Measurements from ENCODE around the gene FOXE3. TPM values are rescaled to one million over a fixed set of nuclear protein-coding genes. Genes with fewer than 3 reads are reported as not detected.

The FOXE3 gene
- total and polyA plus RNA-seq, 4 donors = not detected

GRCh38 chr1:47433477-47434050 lies 17.5 kb downstream of the FOXE3 start:
- no peak overlapping the region for H3K4me3 ChIP-seq (ENCODE audit: low read depth in 1 of 3, low read length in 3 of 3)
- no peak for DNase-seq (ENCODE audit: low spot score)

GRCh38 chr1:47434051-47434842 lies 18.2 kb downstream of the FOXE3 start:
- H3K36me3 ChIP-seq (ENCODE audit: control insufficient read depth in 4 of 4, insufficient read depth in 3 of 4, low read depth in 1 of 4, low read length in 3 of 4) = no peaks in the 10 kb centered on the region
- WGBS = 57% methylated on average over 51 of the region's 51 CpGs
- no peaks in the 10 kb centered on the region for H3K9me3 ChIP-seq (ENCODE audit: control insufficient read depth in 4 of 4, low read length in 3 of 4)
- TF ChIP-seq REST (IDR thresholded peaks at IDR 0.05) (no peak), ZBTB33 (IDR thresholded peaks at IDR 0.05) (no peak), SP1 (IDR thresholded peaks at IDR 0.05) (no peak), MAX (IDR thresholded peaks at IDR 0.05) (no peak), HNF4G (IDR thresholded peaks at IDR 0.05) (no peak), FOXA1 (IDR thresholded peaks at IDR 0.05) (no peak), NR2F2 (IDR thresholded peaks at IDR 0.05) (no peak), TAF1 (conservative IDR thresholded peaks at IDR 0.05) (no peak), RAD21 (IDR thresholded peaks at IDR 0.05) (no peak), FOXA2 (IDR thresholded peaks at IDR 0.05) (no peak), RXRA (IDR thresholded peaks at IDR 0.05) (no peak), YY1 (IDR thresholded peaks at IDR 0.05) (no peak), JUND (IDR thresholded peaks at IDR 0.05) (no peak), GABPA (IDR thresholded peaks at IDR 0.05 in 1 of 2, conservative IDR thresholded peaks at IDR 0.05 in 1 of 2) (no peak), EGR1 (IDR thresholded peaks at IDR 0.05; ENCODE audit: low read depth in 2 of 2) (no peak), CTCF (IDR thresholded peaks at IDR 0.05; ENCODE audit: low read depth, low read length, missing input control) (no peak)
- peak overlapping the region in 1 of 2 donors; percentile 13 for H3K9ac ChIP-seq (ENCODE audit: low read depth in 1 of 2, low read length in 2 of 2)
- DNase-seq (ENCODE audit: low spot score) = no peak
- H3K4me1 ChIP-seq (ENCODE audit: control insufficient read depth in 4 of 4, insufficient read depth in 4 of 4, low read length in 3 of 4) = peaks cover 9 to 30% (median 22%) of the 10 kb centered on the region in 4 donors
- H3K4me3 ChIP-seq (ENCODE audit: low read depth in 1 of 3, low read length in 3 of 3) = no peak overlapping the region
- H3K27me3 ChIP-seq (ENCODE audit: control insufficient read depth in 4 of 4, insufficient read depth in 4 of 4, low read length in 3 of 4) = no peaks in the 10 kb centered on the region
- no peak overlapping the region for H3K27ac ChIP-seq (ENCODE audit: low read depth in 1 of 2, low read length in 2 of 2)

More at GRCh38 chr1:47433477-47434050, 17.5 kb downstream of the FOXE3 start:
- Histone ChIP-seq H3K27me3 (ENCODE audit: control insufficient read depth in 4 of 4, insufficient read depth in 4 of 4, low read length in 3 of 4) (no peaks in the 10 kb centered on the region), H3K27ac (ENCODE audit: low read depth in 1 of 2, low read length in 2 of 2) (no peak overlapping the region), H3K4me1 (ENCODE audit: control insufficient read depth in 4 of 4, insufficient read depth in 4 of 4, low read length in 3 of 4) (peaks cover 9 to 29% (median 22%) of the 10 kb centered on the region in 4 donors), H3K9me3 (ENCODE audit: control insufficient read depth in 4 of 4, low read length in 3 of 4) (no peaks in the 10 kb centered on the region), H3K9ac (ENCODE audit: low read depth in 1 of 2, low read length in 2 of 2) (no peak overlapping the region), H3K36me3 (ENCODE audit: control insufficient read depth in 4 of 4, insufficient read depth in 3 of 4, low read depth in 1 of 4, low read length in 3 of 4) (no peaks in the 10 kb centered on the region)
- 61% methylated on average over 30 of the region's 30 CpGs for WGBS
- TF ChIP-seq RAD21 (IDR thresholded peaks at IDR 0.05) = no peak
- TF ChIP-seq FOXA2 (IDR thresholded peaks at IDR 0.05) = no peak
- TF ChIP-seq HNF4A (conservative IDR thresholded peaks at IDR 0.05) = no peak
- no peak for TF ChIP-seq GABPA (IDR thresholded peaks at IDR 0.05 in 1 of 2, conservative IDR thresholded peaks at IDR 0.05 in 1 of 2)
- no peak for TF ChIP-seq RXRA (IDR thresholded peaks at IDR 0.05)
- TF ChIP-seq YY1 (IDR thresholded peaks at IDR 0.05) = no peak
